Heart left ventricle (tissue), 13 donors: ENCODE data around the gene CENATAC.

ENCODE experiments used
- POLR2A ChIP-seq, 2 donors: fragments of 450-650 bp; IDR thresholded peaks; one replicate each; pipeline ENCODE4 v1.6.1; 2017; ENCODE audit warnings: antibody characterized with exemption in 2 of 2, mild to moderate bottlenecking in 2 of 2, moderate library complexity in 2 of 2
- TF ChIP-seq, protein P1 (sequence below), 12 donors: fragments of 200-600 bp; sonication (generic) in 4 of 12; IDR thresholded peaks; one replicate each; pipeline versions ENCODE4 v1.5.0 to v1.8.0; 2018 to 2022; ENCODE audit warnings: antibody characterized with exemption in 12 of 12, mild to moderate bottlenecking in 5 of 12
- donor health status: ischemic (EF 13 %, LVEDD 7.1; RV severe dilation, severe dysfunction).
- donor health status: DM: no; HTN: yes; CAD: no.
- donor health status: DM: no; HTN: no; CAD: no.
- donor health status: ischemic (EF 25% LVEDD 6.9; RV normal size, moderate dysfunction).
- donor health status: ischemic (EF 25% LVEDD 5.7; RV mildly dilated, moderate dysfunction).
- donor health status: ischemic (EF 35%, LVEDD 5.7; RV mildly dilated, moderate dysfunction).
- donor health status: nonischemic (EF 11% LVEDD 7.7; RV severe dilation, severe dysfunction).
- donor health status: DM: yes; HTN: yes; CAD: no.
- donor health status: PGD.
- donor health status: ischemic (EF 29% LVEDD 5.4; RV normal size, mild dysfunction).
- donor health status: nonischemic (EF 23%, LVEDD 6.1; RV moderate dilation, normal function).

DNA sequence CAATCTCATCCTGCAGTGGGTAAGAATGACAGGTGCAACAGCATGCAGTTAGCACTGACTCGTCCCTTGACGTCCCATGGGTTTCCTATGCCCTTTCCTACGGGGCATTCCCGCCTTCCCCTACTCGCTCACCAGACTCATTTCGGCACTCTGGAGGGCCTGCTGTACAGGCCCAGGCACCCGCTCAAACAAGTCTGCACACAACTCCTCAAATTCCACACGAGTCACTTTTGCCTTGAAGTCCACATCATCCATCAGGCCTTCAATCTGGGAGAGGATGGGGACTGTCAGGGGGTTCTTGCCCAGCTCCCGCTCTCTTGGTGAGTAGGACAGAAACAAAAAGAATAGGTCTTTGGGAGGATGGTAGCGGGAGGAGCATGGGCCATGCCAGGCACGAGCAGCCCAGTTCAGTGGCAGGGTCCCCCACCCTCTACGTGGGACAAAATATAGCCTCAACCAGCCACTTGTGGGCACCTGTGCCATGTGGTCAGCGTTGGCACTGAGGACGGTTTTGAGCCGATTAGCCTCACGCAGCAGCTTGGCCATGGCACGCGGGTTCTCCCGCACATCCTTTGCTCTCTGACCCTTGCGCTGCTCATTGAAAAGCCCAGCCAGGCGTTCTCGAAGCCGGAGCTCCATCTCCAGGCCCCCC lies 54.4 kb downstream of the CENATAC start:
- TF ChIP-seq, protein P1, sequence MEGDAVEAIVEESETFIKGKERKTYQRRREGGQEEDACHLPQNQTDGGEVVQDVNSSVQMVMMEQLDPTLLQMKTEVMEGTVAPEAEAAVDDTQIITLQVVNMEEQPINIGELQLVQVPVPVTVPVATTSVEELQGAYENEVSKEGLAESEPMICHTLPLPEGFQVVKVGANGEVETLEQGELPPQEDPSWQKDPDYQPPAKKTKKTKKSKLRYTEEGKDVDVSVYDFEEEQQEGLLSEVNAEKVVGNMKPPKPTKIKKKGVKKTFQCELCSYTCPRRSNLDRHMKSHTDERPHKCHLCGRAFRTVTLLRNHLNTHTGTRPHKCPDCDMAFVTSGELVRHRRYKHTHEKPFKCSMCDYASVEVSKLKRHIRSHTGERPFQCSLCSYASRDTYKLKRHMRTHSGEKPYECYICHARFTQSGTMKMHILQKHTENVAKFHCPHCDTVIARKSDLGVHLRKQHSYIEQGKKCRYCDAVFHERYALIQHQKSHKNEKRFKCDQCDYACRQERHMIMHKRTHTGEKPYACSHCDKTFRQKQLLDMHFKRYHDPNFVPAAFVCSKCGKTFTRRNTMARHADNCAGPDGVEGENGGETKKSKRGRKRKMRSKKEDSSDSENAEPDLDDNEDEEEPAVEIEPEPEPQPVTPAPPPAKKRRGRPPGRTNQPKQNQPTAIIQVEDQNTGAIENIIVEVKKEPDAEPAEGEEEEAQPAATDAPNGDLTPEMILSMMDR (IDR thresholded peaks at IDR 0.05), result no peak
- TF ChIP-seq POLR2A (IDR thresholded peaks at IDR 0.05), result no peak
